ENCODE data around the gene PDE6D. TPM values are rescaled to one million over a fixed set of nuclear protein-coding genes. Genes with fewer than 3 reads are reported as not detected.

Gene PDE6D
- polyA plus RNA-seq (ENCODE audit: low read depth in 6 of 6) = 100 to 1,000 TPM in 1 of 6 donors, 10 to 100 TPM in 5; 63.0 to 129 (median 70.4) TPM

DNA sequence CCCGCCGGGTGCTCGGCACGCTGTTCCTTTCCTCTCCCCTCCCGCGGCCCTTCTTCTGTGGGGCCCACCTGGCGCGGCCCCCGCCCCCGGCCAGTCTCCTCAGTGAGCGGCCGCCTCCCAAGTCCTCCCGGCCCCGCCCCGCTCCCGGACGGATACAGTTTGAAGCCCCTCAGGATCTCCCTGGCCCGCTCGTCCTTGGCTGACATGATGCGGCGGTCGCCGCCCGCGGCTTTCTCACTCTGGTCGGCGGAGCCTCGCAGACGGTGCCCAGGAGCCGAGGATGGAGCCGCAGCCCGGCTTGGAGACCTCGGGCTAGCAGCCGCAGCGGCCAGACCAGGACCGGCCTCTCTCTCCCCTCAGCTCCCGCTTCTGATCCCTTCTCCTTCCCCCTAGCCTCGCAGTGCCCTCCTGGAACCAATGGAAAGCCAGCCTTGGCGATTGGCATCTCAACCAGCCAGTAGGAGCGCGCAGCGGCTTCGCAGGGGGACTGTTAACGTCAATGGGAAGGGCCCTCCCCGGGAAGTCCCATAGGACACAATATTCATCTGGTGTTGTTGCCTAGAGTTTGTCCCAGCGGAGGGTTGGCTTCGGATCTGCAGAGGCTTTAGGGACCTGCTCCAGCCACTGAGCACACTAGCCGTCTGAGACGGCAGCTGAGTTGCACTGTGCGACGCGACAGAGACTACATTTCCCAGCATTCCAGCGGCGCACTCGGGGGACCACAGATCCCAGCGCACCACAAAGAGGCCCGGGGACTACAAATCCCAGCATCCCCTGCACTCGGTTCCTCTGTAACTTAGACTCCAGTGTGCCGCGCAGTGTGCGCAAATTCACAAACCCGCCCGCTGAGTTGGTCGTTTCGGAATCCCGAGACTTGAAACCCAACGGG is at the start of gene PDE6D:
Gene PDE6D (minus strand): TSS at position 374 of the 889 bp plus-strand sequence. CDS start 168 bp downstream, at position 206.
- no peaks in the 10 kb centered on the region for H3K36me3 Mint-ChIP-seq
- H3K27me3 Mint-ChIP-seq = no peaks in the 10 kb centered on the region
- peak; percentile 87 to 89 for ATAC-seq (ENCODE audit: low read depth in 2 of 2)
- DNase-seq = peak; percentile 95
- H3K27ac Mint-ChIP-seq = peak within 1 kb of the TSS; percentile 95 to 99 (median 98)
- H3K4me3 Mint-ChIP-seq = peak within 1 kb of the TSS; percentile 94 to 100 (median 99)
- no peaks in the 10 kb centered on the region for H3K9me3 Mint-ChIP-seq
- peaks cover 43 to 54% (median 53%) of the 10 kb centered on the region in 3 donors for H3K4me1 Mint-ChIP-seq

GRCh38 chr2:231821908-231822307 is 40.8 kb upstream of the PDE6D start:
- Mint-ChIP-seq H3K27me3 (peaks cover 5 to 8% (median 8%) of the 10 kb centered on the region in 3 donors), H3K36me3 (no peaks in the 10 kb centered on the region), H3K27ac (no peak overlapping the region), H3K4me3 (no peak overlapping the region), H3K9me3 (peaks cover 0 to 3% (median 0%) of the 10 kb centered on the region in 7 donors), H3K4me1 (no peaks in the 10 kb centered on the region)
- no peak for ATAC-seq (ENCODE audit: low read depth in 2 of 2)
- no peak for DNase-seq

GRCh38 chr2:231820786-231821303 is 39.8 kb upstream of the PDE6D start:
- no peak for ATAC-seq (ENCODE audit: low read depth in 2 of 2)

GRCh38 chr2:231819447-231820042 is 38.5 kb upstream of the PDE6D start:
- ATAC-seq (ENCODE audit: low read depth in 2 of 2) (no peak), DNase-seq (no peak)
- peak overlapping the region in 1 of 6 donors; percentile 82 for H3K27ac Mint-ChIP-seq
- H3K27me3 Mint-ChIP-seq = peaks cover 5 to 8% (median 8%) of the 10 kb centered on the region in 3 donors
- H3K4me3 Mint-ChIP-seq = no peak overlapping the region
- no peaks in the 10 kb centered on the region for H3K4me1 Mint-ChIP-seq
- H3K36me3 Mint-ChIP-seq = peaks cover 0 to 5% of the 10 kb centered on the region in 2 donors
- H3K9me3 Mint-ChIP-seq = peaks cover 0 to 3% (median 0%) of the 10 kb centered on the region in 7 donors

More at GRCh38 chr2:231820786-231821303, 39.8 kb upstream of the PDE6D start:
- Mint-ChIP-seq H3K36me3 (no peaks in the 10 kb centered on the region), H3K27ac (no peak overlapping the region), H3K27me3 (peaks cover 5 to 8% (median 8%) of the 10 kb centered on the region in 3 donors), H3K9me3 (peaks cover 0 to 3% (median 0%) of the 10 kb centered on the region in 7 donors), H3K4me3 (no peak overlapping the region), H3K4me1 (no peaks in the 10 kb centered on the region)
- DNase-seq = no peak

GRCh38 chr2:231816327-231817026 is 35.4 kb upstream of the PDE6D start:
- ATAC-seq (ENCODE audit: low read depth in 2 of 2) (no peak), DNase-seq (no peak)
- H3K27me3 Mint-ChIP-seq = peaks cover 0 to 8% (median 4%) of the 10 kb centered on the region in 3 donors
- no peak overlapping the region for H3K27ac Mint-ChIP-seq
- no peaks in the 10 kb centered on the region for H3K4me1 Mint-ChIP-seq
- peaks cover 0 to 3% (median 0%) of the 10 kb centered on the region in 7 donors for H3K9me3 Mint-ChIP-seq
- H3K36me3 Mint-ChIP-seq = peaks cover 10 to 11% of the 10 kb centered on the region in 2 donors
- no peak overlapping the region for H3K4me3 Mint-ChIP-seq

DNA sequence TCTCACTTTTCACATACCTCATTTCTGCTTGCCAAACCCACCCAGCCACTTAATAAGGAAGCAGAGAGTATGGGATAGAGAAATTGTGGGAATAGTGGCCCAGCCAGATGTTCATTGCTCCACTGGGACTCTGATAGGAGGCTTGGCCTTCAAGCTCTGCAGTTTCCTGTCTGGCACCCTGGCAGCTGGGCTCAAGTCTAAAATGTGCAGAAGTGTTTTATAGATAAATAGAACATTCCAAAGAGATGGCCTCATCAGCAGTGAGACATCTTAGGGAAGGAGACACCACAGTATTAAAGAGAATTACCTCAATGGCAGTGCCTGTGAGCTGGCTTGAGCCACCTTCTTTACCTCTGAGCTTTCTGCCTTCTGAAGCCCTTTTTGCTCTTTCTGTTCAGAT is 29.8 kb upstream of the PDE6D start:
- Mint-ChIP-seq H3K4me1 (no peaks in the 10 kb centered on the region), H3K27me3 (no peaks in the 10 kb centered on the region), H3K4me3 (no peak overlapping the region), H3K36me3 (peaks cover 13 to 20% of the 10 kb centered on the region in 2 donors), H3K9me3 (no peaks in the 10 kb centered on the region), H3K27ac (peak overlapping the region in 2 of 6 donors; percentile 57 to 82)
- DNase-seq (no peak), ATAC-seq (ENCODE audit: low read depth in 2 of 2) (no peak)

- DNase-seq (no peak), ATAC-seq (ENCODE audit: low read depth in 2 of 2) (no peak)
- H3K9me3 Mint-ChIP-seq = no peaks in the 10 kb centered on the region
- H3K4me1 Mint-ChIP-seq = peaks cover 0 to 12% (median 5%) of the 10 kb centered on the region in 3 donors
- H3K36me3 Mint-ChIP-seq = peaks cover 13 to 27% of the 10 kb centered on the region in 2 donors
- no peak overlapping the region for H3K27ac Mint-ChIP-seq
- H3K4me3 Mint-ChIP-seq = no peak overlapping the region
- no peaks in the 10 kb centered on the region for H3K27me3 Mint-ChIP-seq
Observed at GRCh38 chr2:231807020-231807419, 25.9 kb upstream of the PDE6D start.

DNA sequence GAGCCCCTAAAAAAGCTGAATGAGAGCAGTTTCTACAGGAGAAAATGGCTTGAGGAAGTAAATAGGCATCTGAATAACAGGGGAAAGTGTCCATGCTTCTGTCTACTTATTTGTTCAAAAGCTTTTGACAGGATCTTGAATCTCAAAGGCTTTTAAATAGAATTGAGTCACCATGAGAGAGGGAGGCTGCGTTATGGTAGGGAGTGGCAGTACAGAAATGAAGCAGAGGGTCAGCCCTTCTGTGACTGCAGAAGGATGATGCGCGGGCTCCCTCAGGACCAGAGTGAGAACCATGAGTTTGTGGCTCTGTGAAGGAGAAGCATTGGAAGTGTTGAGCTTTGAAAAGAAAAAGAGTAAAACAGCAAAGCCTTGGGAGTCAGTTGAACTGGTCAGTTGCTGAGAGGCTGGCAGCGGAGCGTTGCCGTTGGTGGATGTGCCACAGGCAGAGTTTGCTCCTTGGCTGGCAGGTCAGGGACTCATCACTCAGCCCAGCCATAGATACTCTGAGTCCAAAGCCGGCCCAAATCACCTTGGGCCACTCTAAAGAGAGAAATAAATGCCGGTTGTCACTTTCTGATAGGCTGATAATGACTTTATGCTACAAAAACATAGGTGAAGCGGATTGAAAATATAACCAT is 22.5 kb upstream of the PDE6D start:
- peak overlapping the region in 1 of 6 donors; percentile 61 for H3K27ac Mint-ChIP-seq
- no peak overlapping the region for H3K4me3 Mint-ChIP-seq
- ATAC-seq (ENCODE audit: low read depth in 2 of 2) (no peak), DNase-seq (no peak)
- H3K4me1 Mint-ChIP-seq = peaks cover 0 to 19% (median 9%) of the 10 kb centered on the region in 3 donors
- H3K27me3 Mint-ChIP-seq = no peaks in the 10 kb centered on the region
- H3K36me3 Mint-ChIP-seq = peaks cover 21 to 26% of the 10 kb centered on the region in 2 donors
- H3K9me3 Mint-ChIP-seq = no peaks in the 10 kb centered on the region

DNA sequence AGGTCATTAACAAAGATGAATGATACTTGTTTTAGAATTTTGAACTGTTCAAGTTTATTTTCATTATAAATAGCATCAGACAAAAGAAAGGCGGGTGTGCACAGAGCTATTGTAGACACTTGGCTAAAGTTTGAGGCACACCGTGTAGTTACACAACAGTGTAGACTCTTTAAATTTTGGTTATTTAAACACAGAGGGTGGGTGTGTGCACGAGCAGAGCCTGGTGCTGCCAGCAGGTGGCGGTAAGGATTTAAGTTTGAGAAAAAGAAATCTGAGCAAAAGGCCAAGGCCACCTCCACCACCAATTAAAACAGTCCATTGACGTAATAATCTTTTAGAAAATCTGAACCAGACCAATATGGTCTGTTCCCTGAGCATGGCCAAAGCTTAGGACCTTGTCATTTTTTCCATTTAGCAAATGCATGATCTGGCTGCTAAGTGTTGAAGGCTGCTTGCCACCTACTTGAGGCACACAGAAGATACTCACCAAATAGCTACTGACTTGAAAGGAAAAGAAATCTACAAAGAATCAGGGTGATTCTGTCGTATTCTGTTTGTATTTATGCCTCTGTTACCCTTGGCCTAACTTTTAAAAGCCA is 19.5 kb upstream of the PDE6D start:
- ATAC-seq (ENCODE audit: low read depth in 2 of 2) (no peak), DNase-seq (peak; percentile 11)
- no peaks in the 10 kb centered on the region for H3K9me3 Mint-ChIP-seq
- H3K4me1 Mint-ChIP-seq = peaks cover 0 to 19% (median 13%) of the 10 kb centered on the region in 3 donors
- peaks cover 28 to 40% of the 10 kb centered on the region in 2 donors for H3K36me3 Mint-ChIP-seq
- H3K27me3 Mint-ChIP-seq = no peaks in the 10 kb centered on the region
- H3K27ac Mint-ChIP-seq = no peak overlapping the region
- H3K4me3 Mint-ChIP-seq = no peak overlapping the region

DNA sequence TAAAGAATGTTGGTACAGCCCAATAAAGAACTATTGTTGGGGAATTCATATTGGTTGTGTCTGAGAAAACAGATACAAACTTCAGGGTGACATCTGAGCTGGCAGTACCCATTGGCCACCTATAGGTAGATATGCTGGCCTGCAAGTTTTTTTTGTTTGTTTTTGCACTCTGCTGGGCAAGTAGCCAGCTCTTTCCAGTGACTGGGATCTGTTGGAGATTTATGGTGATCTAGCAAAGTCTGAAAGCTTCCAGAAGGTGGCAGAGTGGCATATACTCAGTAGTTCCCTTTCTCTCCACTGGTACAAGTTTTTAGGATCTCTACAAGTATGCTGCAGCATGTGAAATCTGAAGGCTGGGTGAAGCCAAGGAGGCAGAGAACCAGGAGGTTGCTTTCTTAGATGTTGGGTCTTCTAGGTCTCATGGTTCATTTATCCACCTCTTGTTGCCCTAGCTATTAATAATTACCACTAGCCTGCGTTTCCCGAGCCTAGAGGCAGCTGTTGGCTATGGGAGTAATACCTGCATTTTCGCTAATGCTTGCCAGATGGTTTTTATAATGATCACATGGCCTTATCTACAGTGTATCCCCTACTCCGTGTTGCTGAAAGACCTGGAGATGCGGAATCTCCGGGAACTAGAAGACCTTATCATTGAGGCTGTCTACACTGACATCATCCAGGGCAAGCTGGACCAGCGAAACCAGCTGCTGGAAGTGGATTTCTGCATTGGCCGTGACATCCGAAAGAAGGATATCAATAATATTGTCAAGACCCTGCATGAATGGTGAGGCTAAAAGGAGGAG is 14.6 kb upstream of the PDE6D start:
- no peak for ATAC-seq (ENCODE audit: low read depth in 2 of 2)
- peak overlapping the region in 1 of 8 donors; percentile 54 for H3K4me3 Mint-ChIP-seq
- no peak for DNase-seq

DNA sequence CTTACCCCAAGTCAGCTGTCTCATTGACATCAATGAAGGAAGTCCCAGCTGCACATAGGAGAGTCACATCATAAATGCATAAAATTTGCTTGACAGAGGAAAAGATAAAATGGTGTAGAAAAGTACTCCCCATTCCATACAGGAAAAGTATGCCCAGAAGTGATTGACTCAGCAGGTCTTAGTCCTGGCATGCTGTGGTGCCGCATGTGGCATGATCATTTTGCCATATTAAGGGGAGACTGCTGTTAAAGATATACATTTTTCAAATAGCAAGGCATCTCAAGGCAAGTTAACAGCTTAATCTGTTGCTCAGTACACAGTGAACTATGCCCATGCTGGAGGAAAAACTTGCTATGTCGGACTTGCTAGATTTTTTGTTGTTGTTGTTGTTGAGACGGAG is 13.3 kb upstream of the PDE6D start:
- H3K9me3 Mint-ChIP-seq = no peaks in the 10 kb centered on the region
- H3K4me1 Mint-ChIP-seq = peaks cover 4 to 20% (median 18%) of the 10 kb centered on the region in 3 donors
- H3K27ac Mint-ChIP-seq = no peak overlapping the region
- H3K36me3 Mint-ChIP-seq = peaks cover 23 to 30% of the 10 kb centered on the region in 2 donors
- DNase-seq (no peak), ATAC-seq (ENCODE audit: low read depth in 2 of 2) (no peak)
- H3K4me3 Mint-ChIP-seq = no peak overlapping the region
- H3K27me3 Mint-ChIP-seq = no peaks in the 10 kb centered on the region

More for the DNA sequence above, 14.6 kb upstream of the PDE6D start:
- Mint-ChIP-seq H3K27me3 (no peaks in the 10 kb centered on the region), H3K27ac (peak overlapping the region in 1 of 6 donors; percentile 20), H3K9me3 (no peaks in the 10 kb centered on the region), H3K4me1 (peaks cover 0 to 18% (median 16%) of the 10 kb centered on the region in 3 donors), H3K36me3 (peaks cover 23 to 30% of the 10 kb centered on the region in 2 donors)

GRCh38 chr2:231791107-231791506 is 10.0 kb upstream of the PDE6D start:
- no peak for ATAC-seq (ENCODE audit: low read depth in 2 of 2)
- Mint-ChIP-seq H3K4me3 (no peak overlapping the region), H3K27ac (no peak overlapping the region), H3K27me3 (no peaks in the 10 kb centered on the region), H3K36me3 (peaks cover 5 to 8% of the 10 kb centered on the region in 2 donors), H3K9me3 (no peaks in the 10 kb centered on the region), H3K4me1 (peaks cover 23 to 30% (median 28%) of the 10 kb centered on the region in 3 donors)
- DNase-seq = no peak
